GM21717 (cell line): ENCODE measurements around the gene CYFIP2.
A peak's percentile ranks its signal among the peaks of the same experiment; 100 is the strongest.
"Not testable (repeated sequence)": the region's sequence is repeated elsewhere in the genome, so short reads cannot be mapped to it uniquely, and the experiment has no call there.

Experiments used
- ATAC-seq: cut with Tn5 transposase; IDR thresholded peaks from one replicate; pipeline ENCODE4 v1.9.1; 2021; ENCODE audit warnings: mild to moderate bottlenecking, moderate library complexity; ENCODE audit not compliant: unreplicated experiment

Gene CYFIP2

DNA sequence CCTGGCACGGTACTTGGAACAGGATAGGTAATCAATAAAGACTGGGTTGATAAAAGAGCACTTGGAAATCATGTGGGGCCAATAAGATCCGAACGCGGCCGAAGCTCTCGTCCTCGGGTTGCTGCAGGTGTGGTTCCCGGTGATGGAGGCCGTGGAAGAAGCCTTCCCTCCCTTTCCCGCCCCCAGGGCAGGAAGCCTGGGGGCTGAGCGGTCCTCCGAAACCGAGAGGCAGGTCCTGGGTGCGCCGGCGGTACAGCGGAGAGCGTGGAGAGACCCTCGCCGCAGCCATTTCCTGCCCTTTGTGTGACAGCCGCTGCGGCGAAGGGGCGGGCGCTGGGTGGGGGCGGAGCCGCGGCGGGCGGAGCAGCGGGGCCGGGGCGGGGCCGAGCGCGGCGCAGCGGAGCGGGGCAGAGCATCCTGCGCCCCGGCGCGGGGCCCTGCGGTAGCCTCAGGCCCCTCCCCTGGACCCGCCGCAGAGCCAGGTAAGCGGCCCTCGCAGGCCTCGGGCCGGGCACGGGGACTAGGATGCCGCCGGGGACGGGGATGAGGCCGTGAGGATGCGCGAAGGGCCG lies at the start of gene CYFIP2:
TSS of gene CYFIP2 (plus strand) at position 410 of the 572 bp plus-strand sequence. CDS start 19,239 bp downstream, outside the sequence.
- ATAC-seq = peak; percentile 85

DNA sequence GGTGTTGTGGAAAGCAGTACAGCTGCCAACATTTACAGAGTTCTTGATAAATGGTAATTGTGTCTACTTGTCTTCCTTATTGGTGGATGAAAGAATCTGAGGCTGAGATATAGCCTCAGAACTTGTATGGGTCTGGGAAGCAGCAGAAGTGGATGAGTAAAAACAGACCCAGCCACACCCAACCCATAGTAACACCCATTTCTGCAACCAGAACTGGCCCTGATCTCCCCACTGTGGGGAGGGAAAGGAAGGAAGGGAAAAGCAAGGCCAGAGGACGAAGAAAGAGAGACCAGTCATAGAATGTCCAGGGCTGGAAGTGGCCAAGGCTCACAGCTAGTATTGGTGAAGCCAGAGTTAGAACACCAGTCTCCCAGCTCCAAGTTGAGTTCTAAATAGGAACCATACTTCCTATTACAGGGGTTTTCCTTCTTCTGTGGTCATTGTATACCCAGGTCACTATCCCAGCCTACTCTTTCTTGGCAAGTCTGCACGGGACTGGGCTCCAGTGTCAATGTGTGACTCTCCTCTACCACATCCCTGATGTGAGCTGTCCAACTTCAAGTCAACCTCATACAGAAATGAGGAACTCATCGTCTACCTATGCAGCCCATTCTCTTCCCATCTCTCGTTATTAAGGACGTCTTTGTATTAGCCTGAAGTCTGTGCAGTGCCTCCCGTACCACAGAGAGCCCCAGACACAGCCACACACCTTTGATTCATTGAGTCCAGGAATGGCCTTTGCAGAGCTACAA lies 49.4 kb upstream of the CYFIP2 start:
- no peak for ATAC-seq

DNA sequence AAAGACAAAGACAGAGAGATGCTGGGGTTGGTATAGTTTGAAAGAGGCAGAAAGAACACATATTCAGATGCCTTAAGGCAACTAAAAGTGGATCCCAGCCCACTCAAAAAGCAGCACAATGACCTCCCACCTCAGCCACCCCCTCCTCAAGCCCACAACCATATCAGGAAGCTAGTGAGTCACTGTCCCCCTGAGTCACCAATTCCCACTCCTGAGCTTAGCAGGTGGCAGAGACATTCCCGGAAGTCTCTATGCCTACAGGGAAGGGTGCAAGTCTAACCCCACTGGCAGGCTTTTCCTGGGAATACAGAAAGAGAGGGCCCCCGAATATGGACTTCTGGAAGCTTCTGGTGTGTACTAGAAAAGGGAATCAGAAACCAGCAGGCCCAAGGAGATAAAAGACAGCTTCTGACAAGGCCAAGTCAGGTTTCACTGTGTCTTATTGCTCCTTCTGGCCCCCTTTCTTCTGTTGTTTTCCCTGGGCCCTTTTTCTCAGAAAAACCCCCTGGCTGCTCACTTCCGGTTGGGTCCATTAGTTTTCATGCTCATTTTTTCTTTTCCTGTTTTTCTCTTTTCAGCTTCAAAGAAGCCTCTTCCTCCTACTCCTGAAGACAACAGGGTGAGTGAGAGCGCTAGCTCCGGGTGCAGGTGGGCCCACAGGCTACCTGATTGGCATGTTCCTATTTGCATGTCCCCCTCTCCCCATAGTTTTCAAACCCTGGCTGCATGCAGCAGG lies 48.5 kb upstream of the CYFIP2 start:
- no peak for ATAC-seq

DNA sequence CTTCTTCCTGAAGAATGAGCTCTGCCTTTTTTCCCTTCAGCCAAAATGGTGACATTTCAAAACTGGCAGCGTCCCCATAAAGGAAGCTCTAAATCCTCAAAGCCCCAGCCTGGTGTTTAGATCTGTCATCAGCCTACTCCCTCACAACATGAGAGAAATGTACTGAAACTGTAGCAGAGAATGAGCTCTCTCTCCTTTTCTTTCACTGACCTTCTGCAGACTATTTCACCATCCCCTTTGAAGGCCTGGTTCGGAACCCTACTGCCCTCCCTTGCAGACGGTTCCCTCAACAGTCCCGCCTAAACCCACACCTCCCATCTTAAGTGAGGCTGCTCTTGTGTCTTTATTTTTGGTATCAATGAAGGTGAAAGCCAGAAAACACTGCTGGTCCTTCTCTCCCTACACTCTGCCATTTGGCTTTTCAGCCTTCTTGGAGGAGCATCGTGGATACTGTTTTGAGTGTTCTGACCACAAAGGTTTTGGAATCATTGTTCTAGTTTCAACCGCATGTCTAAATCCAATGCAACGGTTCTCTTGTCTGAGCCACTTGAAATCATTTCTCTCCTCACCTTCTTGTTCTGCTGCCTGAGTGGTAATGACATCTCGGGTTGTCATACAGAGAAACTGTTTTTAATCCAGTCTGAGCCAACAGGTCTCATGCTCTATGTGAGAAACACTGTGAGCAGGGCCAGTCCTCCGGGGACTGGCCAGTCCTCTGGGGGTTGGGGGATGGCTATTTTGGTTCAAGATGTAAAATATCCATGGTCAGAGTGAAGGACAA lies 46.2 kb upstream of the CYFIP2 start:
- ATAC-seq = peak; percentile 48

DNA sequence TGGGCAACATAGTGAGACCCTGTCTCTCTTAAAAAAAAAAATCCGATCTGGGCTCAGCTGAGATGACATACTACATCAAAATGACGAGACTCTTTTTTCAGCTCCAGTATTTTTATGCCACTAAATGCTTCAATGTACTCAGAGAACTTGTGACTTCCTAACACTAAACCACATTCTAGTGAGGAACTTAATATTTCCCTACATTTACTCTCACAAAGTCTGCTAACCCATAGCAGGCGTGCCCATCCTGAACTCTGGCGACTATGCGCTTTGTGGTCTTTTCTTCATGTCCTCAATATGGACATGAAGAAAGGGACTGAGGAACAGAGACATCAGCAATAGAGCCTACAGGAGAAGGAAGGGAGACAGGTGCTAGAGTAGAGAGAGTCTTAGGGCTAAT lies 44.0 kb upstream of the CYFIP2 start:
- ATAC-seq = no peak

DNA sequence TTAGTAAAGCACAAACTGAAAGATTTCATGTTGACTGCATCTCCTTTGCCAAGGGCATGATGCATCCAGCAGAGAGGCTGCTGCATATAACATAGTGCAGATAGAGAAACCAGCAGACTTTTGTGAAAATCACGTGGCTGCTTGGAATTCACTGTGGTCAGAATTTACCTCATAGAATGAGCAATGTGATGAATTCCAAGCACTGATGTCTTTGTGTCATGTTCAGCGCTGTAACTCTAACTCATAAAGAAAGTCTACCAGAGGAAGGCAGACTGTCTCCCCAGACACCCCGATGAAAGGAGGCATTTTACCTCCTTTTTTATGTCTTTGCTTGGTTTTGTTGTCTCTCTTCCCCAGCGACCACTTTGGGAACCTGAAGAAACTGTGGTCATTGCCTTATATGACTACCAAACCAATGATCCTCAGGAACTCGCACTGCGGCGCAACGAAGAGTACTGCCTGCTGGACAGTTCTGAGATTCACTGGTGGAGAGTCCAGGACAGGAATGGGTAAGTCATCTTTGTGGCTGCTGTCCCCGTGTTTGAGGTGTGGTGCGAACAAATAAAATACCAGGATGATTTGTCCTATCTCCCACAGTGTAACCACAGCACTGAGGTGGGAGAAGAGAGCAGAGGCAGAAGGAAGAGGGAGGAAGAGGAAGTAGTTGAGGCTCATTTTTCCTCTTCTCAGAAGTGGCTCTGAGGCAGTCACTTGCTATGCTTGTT lies 43.3 kb upstream of the CYFIP2 start:
- ATAC-seq = peak; percentile 23

DNA sequence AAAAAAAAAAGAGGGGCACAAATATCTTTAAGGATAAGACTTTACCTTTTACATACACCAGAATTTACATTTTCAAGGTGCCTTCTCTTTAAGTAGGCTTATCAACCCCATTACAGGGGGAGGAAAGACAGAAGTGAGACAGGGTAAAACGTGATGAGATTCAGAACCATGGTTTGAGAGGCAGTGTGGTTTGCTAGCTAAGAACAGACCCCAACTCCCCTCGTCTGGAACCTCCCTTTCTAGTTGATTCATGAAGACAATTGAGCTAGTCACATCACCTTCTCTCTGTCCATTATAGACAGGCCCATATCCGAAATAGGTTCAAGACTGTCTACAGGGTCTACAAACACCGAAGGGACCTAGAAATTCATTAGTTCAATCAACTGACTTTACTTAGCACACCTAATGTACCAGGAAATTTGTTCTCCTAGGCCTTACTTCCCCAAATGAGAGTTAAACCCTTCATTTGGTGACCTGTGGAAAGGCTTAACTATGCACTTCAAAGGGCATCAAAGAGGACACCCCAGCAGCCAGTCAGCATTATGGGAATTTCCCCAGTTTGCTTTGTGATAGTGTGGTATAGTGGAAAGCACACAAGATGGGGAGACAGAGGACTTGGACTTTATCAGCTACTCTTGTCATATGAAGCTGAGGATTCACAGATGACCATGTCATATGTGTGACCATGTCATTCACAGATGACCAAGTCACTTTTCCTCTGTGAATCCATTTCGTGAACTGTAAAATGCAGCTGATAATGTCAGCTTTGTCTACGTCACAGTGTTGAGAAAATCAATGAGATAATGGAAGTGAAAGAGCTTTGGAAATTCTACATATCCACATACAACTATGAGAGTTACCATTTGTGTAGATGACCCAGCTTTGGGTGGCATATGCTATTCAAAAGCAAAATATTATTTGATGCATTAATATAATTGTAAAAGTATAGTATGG lies 40.2 kb upstream of the CYFIP2 start:
- ATAC-seq = no peak

DNA sequence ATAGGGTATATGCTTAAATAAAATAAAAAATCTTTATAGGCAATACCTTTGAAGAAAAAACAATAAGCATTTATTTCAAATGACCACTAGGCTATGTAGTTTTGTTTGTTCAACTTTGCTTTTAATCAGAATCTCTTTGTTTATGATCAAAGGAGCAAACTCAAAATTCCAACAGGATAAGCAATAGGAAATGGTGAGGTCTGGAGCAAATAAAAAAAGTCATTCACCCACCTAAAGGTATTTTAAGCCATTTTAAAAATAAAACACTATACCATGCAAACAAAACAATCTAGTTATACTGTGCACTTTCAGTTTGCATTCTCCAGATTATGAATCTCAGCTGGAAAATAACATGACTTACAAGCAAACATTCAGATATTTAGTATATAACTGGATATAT lies 35.3 kb upstream of the CYFIP2 start:
- ATAC-seq = no peak

GRCh38 chr5:157232706-157233105 lies 33.2 kb upstream of the CYFIP2 start:
- ATAC-seq = no peak

DNA sequence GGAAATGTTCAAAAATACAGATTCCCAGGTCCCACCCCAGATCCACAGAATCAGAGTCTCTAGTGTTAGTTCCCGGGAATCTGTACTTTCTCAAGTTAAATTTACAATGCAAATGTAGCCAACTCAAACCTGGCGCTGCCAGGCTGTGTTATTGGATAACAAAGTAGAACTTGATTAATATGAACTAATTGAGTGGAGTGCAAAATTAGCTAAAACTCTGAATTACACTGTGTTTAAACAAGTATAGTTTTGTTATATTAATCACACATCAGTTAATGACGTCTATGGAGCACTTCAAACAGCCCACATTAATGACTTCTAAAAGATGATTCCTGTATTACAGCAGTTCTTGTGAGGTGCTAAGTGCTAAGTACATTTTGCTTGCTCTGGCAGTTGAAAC lies 32.4 kb upstream of the CYFIP2 start:
- ATAC-seq = no peak

GRCh38 chr5:157236423-157236822 lies 29.5 kb upstream of the CYFIP2 start:
- no peak for ATAC-seq

GRCh38 chr5:157241483-157241882 lies 24.4 kb upstream of the CYFIP2 start:
- no peak for ATAC-seq

GRCh38 chr5:157244704-157245103 lies 21.2 kb upstream of the CYFIP2 start:
- ATAC-seq = not testable (repeated sequence)

GRCh38 chr5:157245476-157245875 lies 20.4 kb upstream of the CYFIP2 start:
- ATAC-seq = no peak

- no peak for ATAC-seq
Measured at GRCh38 chr5:157245886-157246285, 20.0 kb upstream of the CYFIP2 start.

- ATAC-seq = peak; percentile 59
Measured at GRCh38 chr5:157247267-157247666, 18.7 kb upstream of the CYFIP2 start.

DNA sequence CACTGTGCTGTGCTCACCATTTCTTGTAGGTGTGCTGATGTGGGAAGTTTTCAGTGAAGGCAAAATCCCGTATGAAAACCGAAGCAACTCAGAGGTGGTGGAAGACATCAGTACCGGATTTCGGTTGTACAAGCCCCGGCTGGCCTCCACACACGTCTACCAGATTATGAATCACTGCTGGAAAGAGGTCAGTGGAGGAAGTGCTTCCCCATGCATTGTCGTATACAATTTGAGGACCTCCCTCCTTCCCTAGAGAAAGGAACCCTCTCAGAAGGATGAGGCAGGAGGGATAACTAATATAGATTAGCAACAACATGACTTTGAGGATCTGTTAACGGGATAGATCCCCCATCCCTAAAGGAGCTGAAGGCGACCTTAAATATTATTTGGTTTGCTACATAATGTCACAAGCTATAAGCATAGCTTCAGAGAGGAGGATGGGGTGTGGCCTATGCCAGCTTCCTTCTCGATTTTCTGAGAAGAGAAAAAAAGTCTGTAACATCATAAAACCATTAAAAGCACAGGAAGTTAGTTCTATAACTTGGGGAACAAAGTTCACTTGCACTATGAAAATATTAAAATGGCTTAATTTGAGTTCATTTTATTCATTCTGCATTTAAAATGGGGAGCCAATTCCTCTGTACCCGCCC lies 17.0 kb upstream of the CYFIP2 start:
- ATAC-seq = no peak

DNA sequence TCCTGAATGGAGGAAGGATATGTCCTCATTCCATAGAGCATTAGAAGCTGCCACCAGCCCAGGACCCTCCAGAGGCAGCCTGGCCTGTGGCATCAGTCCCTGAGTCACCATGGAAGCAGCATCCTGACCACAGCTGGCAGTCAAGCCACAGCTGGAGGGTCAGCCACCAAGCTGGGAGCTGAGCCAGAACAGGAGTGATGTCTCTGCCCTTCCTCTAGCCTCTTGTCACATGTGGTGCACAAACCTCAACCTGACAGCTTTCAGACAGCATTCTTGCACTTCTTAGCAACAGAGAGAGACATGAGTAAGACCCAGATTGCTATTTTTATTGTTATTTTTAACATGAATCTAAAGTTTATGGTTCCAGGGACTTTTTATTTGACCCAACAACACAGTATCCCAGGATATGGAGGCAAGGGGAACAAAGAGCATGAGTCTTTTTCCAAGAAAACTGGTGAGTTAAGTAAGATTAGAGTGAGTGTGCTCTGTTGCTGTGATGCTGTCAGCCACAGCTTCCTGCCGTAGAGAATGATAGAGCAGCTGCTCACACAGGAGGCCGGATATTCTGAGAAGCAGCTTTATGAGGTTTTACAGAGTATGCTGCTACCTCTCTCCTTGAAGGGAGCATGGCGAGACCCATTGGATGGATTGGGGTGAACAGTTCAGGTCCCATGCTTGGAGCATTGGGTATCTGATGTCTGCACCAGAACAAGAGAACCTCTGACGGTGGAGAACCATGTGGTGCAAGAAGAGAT lies 13.0 kb upstream of the CYFIP2 start:
- ATAC-seq = peak; percentile 91
